Measurements from ENCODE around the gene SLAMF7. TPM values are rescaled to one million over a fixed set of nuclear protein-coding genes. Genes with fewer than 3 reads are reported as not detected.

The SLAMF7 gene
- total and polyA plus RNA-seq, 8 donors, result 0.12 to 6.5 (median 0.46) TPM

- no peak for TF ChIP-seq CTCF (IDR thresholded peaks at IDR 0.05)
- no peak for FAIRE-seq
- no peaks in the 10 kb centered on the region for H3K9me3 ChIP-seq
- no peaks in the 10 kb centered on the region for H3K27me3 ChIP-seq
- no peak overlapping the region for H3K4me3 ChIP-seq
- ATAC-seq, result no peak
- H3K4me1 ChIP-seq, result no peaks in the 10 kb centered on the region
- H3K27ac ChIP-seq, result no peak overlapping the region
- DNase-seq, result no peak
- H3K36me3 ChIP-seq, result no peaks in the 10 kb centered on the region
- intact Hi-C loops (cut with DNase I), result no loop called here
Measured at GRCh38 chr1:160734301-160734700, 4.7 kb upstream of the SLAMF7 start.

GRCh38 chr1:160738271-160738670 is 776 bp upstream of the SLAMF7 start:
- DNase-seq, result no peak
- ATAC-seq, result no peak
- Histone ChIP-seq H3K27me3 (no peaks in the 10 kb centered on the region), H3K4me3 (no peak overlapping the region), H3K36me3 (no peaks in the 10 kb centered on the region), H3K9me3 (no peaks in the 10 kb centered on the region), H3K27ac (no peak overlapping the region), H3K4me1 (no peaks in the 10 kb centered on the region)
- no peak for FAIRE-seq
- intact Hi-C loops (cut with DNase I), result no loop called here
- WGBS, 2 donors, result 80 to 88% methylated on average over 2 of the region's 2 CpGs
- TF ChIP-seq CTCF (IDR thresholded peaks at IDR 0.05), result no peak

- ATAC-seq, result no peak
- 77 to 86% methylated on average over 5 of the region's 5 CpGs for WGBS, 2 donors
- no peak for TF ChIP-seq CTCF (IDR thresholded peaks at IDR 0.05)
- H3K27me3 ChIP-seq, result no peaks in the 10 kb centered on the region
- no peaks in the 10 kb centered on the region for H3K9me3 ChIP-seq
- H3K36me3 ChIP-seq, result no peaks in the 10 kb centered on the region
- H3K4me1 ChIP-seq, result no peaks in the 10 kb centered on the region
- intact Hi-C loops (cut with DNase I), result no loop called here
- no peak for DNase-seq
- no peak overlapping the region for H3K4me3 ChIP-seq
- H3K27ac ChIP-seq, result no peak overlapping the region
- FAIRE-seq, result no peak
Measured at GRCh38 chr1:160740133-160740688, 1.2 kb downstream of the SLAMF7 start.

- no peaks in the 10 kb centered on the region for H3K9me3 ChIP-seq
- no peak overlapping the region for H3K4me3 ChIP-seq
- no peaks in the 10 kb centered on the region for H3K27me3 ChIP-seq
- no peak for TF ChIP-seq CTCF (IDR thresholded peaks at IDR 0.05)
- H3K4me1 ChIP-seq, result no peaks in the 10 kb centered on the region
- no peak for ATAC-seq
- FAIRE-seq, result no peak
- WGBS, 2 donors, result 73 to 80% methylated on average over 4 of the region's 4 CpGs
- H3K36me3 ChIP-seq, result no peaks in the 10 kb centered on the region
- no peak for DNase-seq
- intact Hi-C loops (cut with DNase I), result no loop called here
- H3K27ac ChIP-seq, result no peak overlapping the region
Measured at GRCh38 chr1:160741092-160741501, 2.0 kb downstream of the SLAMF7 start.

DNA sequence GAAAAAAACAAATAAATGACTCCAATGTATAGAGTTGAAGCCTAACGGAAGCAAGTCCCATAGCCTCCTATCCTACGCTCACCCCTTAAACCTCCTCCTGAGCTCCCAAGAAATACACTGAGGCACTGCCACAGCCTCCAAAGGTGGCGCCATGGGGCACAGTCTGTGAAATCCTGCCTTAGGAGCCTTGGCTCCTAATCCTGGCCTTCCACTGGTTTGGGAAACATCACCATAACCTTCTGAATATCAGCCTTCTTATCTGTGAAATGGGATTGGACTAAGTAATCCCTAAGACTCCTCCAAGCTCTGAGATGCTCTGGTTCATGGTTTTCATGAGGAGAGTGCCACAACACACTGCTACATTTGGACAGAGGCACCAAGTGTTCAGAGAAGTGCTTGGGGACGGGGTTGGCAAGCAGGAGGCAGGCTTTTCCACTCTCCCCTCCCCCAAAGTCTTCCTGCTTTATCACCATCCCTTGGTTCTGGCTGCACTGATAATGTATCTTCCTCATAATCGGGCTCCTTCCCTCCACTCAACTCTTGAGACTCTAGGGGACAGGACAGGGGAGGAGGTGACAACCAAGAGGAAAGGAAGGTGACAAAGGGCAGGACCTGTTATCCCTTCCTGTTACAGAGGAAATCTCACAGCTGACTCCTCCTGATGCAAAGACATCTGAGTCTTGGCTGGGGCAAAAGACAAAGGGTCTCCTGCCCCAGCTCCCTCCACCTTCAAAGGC is 2.7 kb downstream of the SLAMF7 start:
- DNase-seq, result no peak

More for the DNA sequence above, 2.7 kb downstream of the SLAMF7 start:
- H3K27me3 ChIP-seq, result no peaks in the 10 kb centered on the region
- no peak for ATAC-seq
- no peaks in the 10 kb centered on the region for H3K36me3 ChIP-seq
- no peak for TF ChIP-seq CTCF (IDR thresholded peaks at IDR 0.05)
- H3K27ac ChIP-seq, result no peak overlapping the region
- FAIRE-seq, result no peak
- WGBS, 2 donors, result 67 to 79% methylated on average over 5 of the region's 5 CpGs
- intact Hi-C loops (cut with DNase I), result no loop called here
- H3K9me3 ChIP-seq, result no peaks in the 10 kb centered on the region
- H3K4me1 ChIP-seq, result no peaks in the 10 kb centered on the region
- no peak overlapping the region for H3K4me3 ChIP-seq

All from pancreas (tissue), 10 donors.